Keratinocyte (primary cell): ENCODE results near the gene IL7R. TPM values are rescaled to one million over a fixed set of nuclear protein-coding genes. Genes with fewer than 3 reads are reported as not detected.
A peak's percentile ranks its signal among the peaks of the same experiment; 100 is the strongest.

Experiments
- DNase-seq: peaks from one replicate; pipeline ENCODE4 v3.0.0-alpha.2; 2011; ENCODE audit warnings: low read depth, missing footprints, low spot score
- FAIRE-seq: peaks from 2 replicates; lab custom pipeline; 2011; peaks lifted over from hg19 to GRCh38; lab: Jason Lieb, UNC
- H2AFZ ChIP-seq: 2 replicates; pipeline ENCODE4 v1.6.0; 2012; ENCODE audit warnings: low read length, control low read depth, inconsistent platforms; ENCODE audit not compliant: control insufficient read depth
- H3K27ac ChIP-seq: 2 replicates; pipeline ENCODE4 v1.5.1; 2011; ENCODE audit warnings: low read length; ENCODE audit not compliant: control insufficient read depth, insufficient read depth
- H3K27me3 ChIP-seq: 3 replicates; pipeline ENCODE4 v1.6.0; 2011; ENCODE audit warnings: low read length; ENCODE audit not compliant: control insufficient read depth, insufficient read depth; ENCODE audit errors: extremely low read depth
- H3K36me3 ChIP-seq, 2 experiments: 2 replicates in 1 of 2; 3 replicates in 1 of 2; pipeline ENCODE4 v1.5.1; 2011; ENCODE audit warnings: low read length in 2 of 2, mild to moderate bottlenecking in 1 of 2; ENCODE audit not compliant: control insufficient read depth in 2 of 2, insufficient read depth in 2 of 2; ENCODE audit errors: extremely low read depth in 1 of 2
- H3K4me1 ChIP-seq: 3 replicates; pipeline ENCODE4 v1.5.1; 2011; ENCODE audit warnings: low read length; ENCODE audit not compliant: control insufficient read depth, insufficient read depth; ENCODE audit errors: extremely low read depth
- H3K4me2 ChIP-seq: 3 replicates; pipeline ENCODE4 v1.6.0; 2011; ENCODE audit warnings: low read depth, low read length; ENCODE audit not compliant: control insufficient read depth, insufficient read depth; ENCODE audit errors: extremely low read depth
- H3K4me3 ChIP-seq, 3 experiments: fragments of 200-600 bp in 1 of 3; sonication (generic) in 1 of 3; 2 replicates in 2 of 3; 3 replicates in 1 of 3; pipeline ENCODE4 v1.5.1; 2011 to 2016; ENCODE audit warnings: low read length in 3 of 3, mild to moderate bottlenecking in 3 of 3, control low read depth in 2 of 3, inconsistent platforms in 1 of 3, low read depth in 1 of 3, mixed read lengths in 1 of 3, mixed run types in 1 of 3, moderate library complexity in 1 of 3; ENCODE audit not compliant: control insufficient read depth in 2 of 3, insufficient read depth in 2 of 3; ENCODE audit errors: extremely low read depth in 1 of 3
- H3K79me2 ChIP-seq: 2 replicates; pipeline ENCODE4 v1.6.0; 2012; ENCODE audit warnings: low read length; ENCODE audit not compliant: control insufficient read depth, insufficient read depth
- H3K9ac ChIP-seq: 3 replicates; pipeline ENCODE4 v1.6.0; 2011; ENCODE audit warnings: low read length; ENCODE audit not compliant: control insufficient read depth, insufficient read depth; ENCODE audit errors: extremely low read depth
- H3K9me1 ChIP-seq: 3 replicates; pipeline ENCODE4 v1.6.0; 2011; ENCODE audit warnings: low read length; ENCODE audit not compliant: control insufficient read depth, insufficient read depth; ENCODE audit errors: extremely low read depth
- H3K9me3 ChIP-seq: 2 replicates; pipeline ENCODE4 v1.5.1; 2012; ENCODE audit warnings: low read depth, low read length; ENCODE audit not compliant: control insufficient read depth
- H4K20me1 ChIP-seq: 3 replicates; pipeline ENCODE4 v1.6.0; 2011; ENCODE audit warnings: low read length; ENCODE audit not compliant: control insufficient read depth, insufficient read depth; ENCODE audit errors: extremely low read depth
- CTCF ChIP-seq, 3 experiments: IDR thresholded peaks in 1 of 3; conservative IDR thresholded peaks in 1 of 3; optimal IDR thresholded peaks in 1 of 3; 2 replicates in 2 of 3; 3 replicates in 1 of 3; pipeline versions ENCODE3 to v1.5.1; 2011; ENCODE audit warnings: low read length in 3 of 3, mild to moderate bottlenecking in 3 of 3, moderate library complexity in 2 of 3, control low read depth in 1 of 3, inconsistent platforms in 1 of 3; ENCODE audit not compliant: insufficient read depth in 2 of 3; ENCODE audit errors: extremely low read depth in 1 of 3
- EZH2 ChIP-seq: IDR thresholded peaks from one replicate; pipeline ENCODE4 v1.6.1; 2012; ENCODE audit warnings: inconsistent platforms, mild to moderate bottlenecking, low read length, moderate library complexity
- dilution Hi-C: fragments of 300-500 bp; cut with MboI; formaldehyde crosslinking; loops from one replicate; pipeline ENCODE4 v1.7.0; 2020; ENCODE audit warnings: low sequenced_read_pairs; ENCODE audit not compliant: extremely low pct_ligation_motif_present
- polyA plus RNA-seq, 5 experiments: library from polyadenylated mRNA; depleted of rRNA in 3 of 5; stranded (reverse) in 3 of 5; stranded (forward) in 1 of 5; unstranded in 1 of 5; fragments of >200 nt; gene quantifications; 1 replicate in 1 of 5; 2 replicates in 3 of 5; 3 replicates in 1 of 5; pipeline versions ENCODE4 v1.2.1 to v1.2.3, GENCODE V29; 2011 to 2012; ENCODE audit warnings: missing spikeins in 2 of 5, low read depth in 1 of 5, low replicate concordance in 1 of 5

IL7R gene
- polyA plus RNA-seq, 1 donor (not counting 4 experiments of a cell fraction or from before 2014, with no cell fraction given) = 4.7 TPM

DNA sequence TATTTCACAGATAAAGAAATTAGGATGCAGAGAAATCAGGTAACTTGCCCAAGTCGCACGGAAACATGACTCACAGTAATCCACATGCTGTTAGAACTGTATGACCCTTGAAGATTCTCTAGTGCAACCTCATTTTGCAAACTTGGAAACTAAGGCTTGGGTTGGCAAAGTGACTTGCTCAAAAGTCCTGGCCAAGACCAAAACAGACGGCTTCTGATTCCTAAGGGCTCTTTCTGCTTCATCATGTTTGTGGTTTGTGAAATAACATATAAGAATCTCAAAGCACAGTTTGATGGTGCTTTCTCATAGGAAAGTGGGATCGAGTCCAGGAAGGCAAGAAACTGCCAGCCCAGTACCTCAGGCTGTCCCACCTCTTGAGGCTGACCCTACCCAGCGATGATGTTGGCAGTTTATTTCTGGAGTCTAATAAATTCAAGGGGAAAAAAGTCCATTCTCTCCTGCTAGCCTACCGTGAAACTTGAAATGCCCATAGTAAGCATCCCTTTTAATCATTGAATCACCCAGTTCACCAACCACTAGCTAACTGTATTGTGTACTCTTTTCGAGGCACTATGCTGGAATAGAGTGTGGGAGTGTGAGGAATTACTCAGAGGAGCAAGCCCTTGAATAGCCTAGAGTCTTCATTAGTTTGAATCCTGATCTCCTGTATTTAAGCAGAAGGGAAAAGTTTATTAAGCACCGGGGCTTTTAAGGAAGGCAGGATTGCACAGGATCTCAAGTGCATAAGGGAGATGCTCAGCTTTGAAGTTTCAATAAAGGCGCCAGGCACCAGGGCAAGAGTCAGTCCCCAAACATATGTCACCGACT, 67.6 kb downstream of the IL7R start:
- Histone ChIP-seq H3K27me3 (peaks cover 5% of the 10 kb centered on the region), H3K9me3 (peaks cover 4% of the 10 kb centered on the region), H3K79me2 (no peaks in the 10 kb centered on the region), H3K4me2 (peak overlapping the region; percentile 22), H3K4me1 (peaks cover 10% of the 10 kb centered on the region), H3K9ac (no peak overlapping the region), H4K20me1 (no peaks in the 10 kb centered on the region), H3K9me1 (no peaks in the 10 kb centered on the region), H3K4me3 (no peak overlapping the region), H3K27ac (no peak overlapping the region), H3K36me3 (no peaks in the 10 kb centered on the region), H2AFZ (no peak overlapping the region)
- dilution Hi-C loops = no loop called here
- no peak for TF ChIP-seq CTCF (optimal IDR thresholded peaks at IDR 0.05 in 1 of 3, IDR thresholded peaks at IDR 0.05 in 1 of 3, conservative IDR thresholded peaks at IDR 0.05 in 1 of 3; ENCODE audit: extremely low read depth in 1 of 3, insufficient read depth in 2 of 3, low read length in 3 of 3)
- TF ChIP-seq EZH2 = no peak
- FAIRE-seq (no peak), DNase-seq (no peak)

DNA sequence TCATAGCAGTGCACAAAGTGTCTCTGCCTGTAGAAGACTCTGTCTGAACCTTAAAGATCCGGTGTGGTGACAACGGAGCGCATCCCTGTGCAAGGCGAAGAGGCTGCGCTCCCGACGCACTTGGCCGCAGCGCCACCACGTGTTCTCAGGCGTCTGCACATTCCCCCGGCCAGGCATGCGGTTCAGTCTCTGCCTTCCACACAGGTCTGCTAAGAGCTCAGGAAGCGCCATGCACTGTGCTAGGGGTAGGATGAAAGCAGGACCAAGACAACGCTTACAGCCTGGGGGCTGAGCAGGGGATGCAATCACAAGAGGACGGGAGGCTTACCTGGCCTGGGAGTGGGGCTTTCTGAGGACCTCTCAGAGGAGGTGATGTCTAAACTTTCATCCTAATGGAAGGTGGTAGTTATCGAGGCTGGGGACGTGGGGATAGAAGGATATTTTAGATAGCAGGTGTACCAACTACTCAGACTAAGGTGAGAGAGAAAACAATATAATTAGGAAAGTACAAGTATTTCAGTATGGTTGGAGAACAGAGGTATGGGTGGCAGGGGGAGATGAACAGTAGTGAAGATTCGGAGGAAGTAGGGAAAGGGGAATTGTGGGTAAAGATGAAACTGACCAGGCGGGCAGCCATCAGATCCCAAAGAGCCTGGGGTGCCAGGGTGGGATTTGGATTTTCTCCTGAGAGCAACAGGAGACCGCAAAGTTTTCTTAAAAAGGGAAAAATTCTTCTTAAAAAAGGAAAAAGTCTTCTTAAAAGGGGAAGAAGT, 68.4 kb downstream of the IL7R start:
- H3K9ac ChIP-seq = no peak overlapping the region
- H3K27me3 ChIP-seq = peaks cover 5% of the 10 kb centered on the region
- peaks cover 10% of the 10 kb centered on the region for H3K4me1 ChIP-seq
- DNase-seq (no peak), FAIRE-seq (peak; percentile 62)
- H4K20me1 ChIP-seq = no peaks in the 10 kb centered on the region
- dilution Hi-C loops = no loop called here
- peak overlapping the region; percentile 76 for H2AFZ ChIP-seq
- no peak overlapping the region for H3K4me3 ChIP-seq
- H3K79me2 ChIP-seq = no peaks in the 10 kb centered on the region
- TF ChIP-seq EZH2 (no peak), CTCF (optimal IDR thresholded peaks at IDR 0.05 in 1 of 3, IDR thresholded peaks at IDR 0.05 in 1 of 3, conservative IDR thresholded peaks at IDR 0.05 in 1 of 3; ENCODE audit: extremely low read depth in 1 of 3, insufficient read depth in 2 of 3, low read length in 3 of 3) (peak; percentile 80 to 99 (median 88))
- H3K27ac ChIP-seq = no peak overlapping the region
- H3K9me3 ChIP-seq = no peaks in the 10 kb centered on the region
- H3K9me1 ChIP-seq = no peaks in the 10 kb centered on the region
- no peaks in the 10 kb centered on the region for H3K36me3 ChIP-seq
- H3K4me2 ChIP-seq = peak overlapping the region; percentile 22
